GM12878 (cell line): ENCODE results near the gene CXorf65. TPM values are rescaled to one million over a fixed set of nuclear protein-coding genes. Genes with fewer than 3 reads are reported as not detected.
A peak's percentile ranks its signal among the peaks of the same experiment; 100 is the strongest.

Experiments
- ATAC-seq: fragments of 200-7000 bp; cut with Tn5 transposase; 3 replicates; pipeline ENCODE4 v1.9.1; 2020; ENCODE audit warnings: mild to moderate bottlenecking, moderate library complexity
- BruUV-seq: library from RNA; stranded (reverse); fragments of 400-500 nt; replicated peaks from 2 replicates; lab custom pipeline; 2021; lab: Mats Ljungman, UMichigan
- CTCF ChIA-PET: fragments of 300-600 bp; sonication (Branson Sonifier 250); formaldehyde crosslinking; extraction: SDS; loops from one replicate; lab custom pipeline; 2021; ENCODE audit warnings: inconsistent platforms; lab: Yijun Ruan, JAX
- POLR2A ChIA-PET: fragments of 350-600 bp; formaldehyde crosslinking; extraction: SDS; loops from one replicate; lab custom pipeline; 2021; ENCODE audit warnings: inconsistent platforms; lab: Charles Lee
- RAD21 ChIA-PET: fragments of 300-600 bp; sonication (Branson Sonifier 250); formaldehyde crosslinking; loops from one replicate; lab custom pipeline; 2023; ENCODE audit warnings: antibody characterized with exemption; ENCODE audit not compliant: unreplicated experiment; lab: Charles Lee
- SMC1A ChIA-PET: fragments of 300-600 bp; sonication (Branson Sonifier 250); formaldehyde crosslinking; loops from one replicate; lab custom pipeline; 2023; ENCODE audit not compliant: unreplicated experiment, uncharacterized antibody; lab: Charles Lee
- DNase-seq: peaks from one replicate; pipeline ENCODE4 v3.0.0-alpha.2; 2011; ENCODE audit warnings: low read depth, low spot score
- FAIRE-seq: peaks from 3 replicates; lab custom pipeline; 2011; peaks lifted over from hg19 to GRCh38; lab: Jason Lieb, UNC
- H2AFZ ChIP-seq: 2 replicates; pipeline ENCODE4 v1.6.0; 2011; ENCODE audit warnings: low read depth, low read length, control low read depth; ENCODE audit not compliant: control insufficient read depth
- H3K27ac ChIP-seq: 2 replicates; pipeline ENCODE4 v1.5.1; 2011; ENCODE audit warnings: control low read depth; ENCODE audit not compliant: control insufficient read depth, insufficient read depth
- H3K27me3 ChIP-seq, 2 experiments: replicated peaks in 1 of 2; 2 replicates each; pipeline versions ENCODE4 v1.6.0 to v1.6.1; 2011; ENCODE audit warnings: low read length in 1 of 2; ENCODE audit not compliant: control insufficient read depth in 2 of 2, insufficient read depth in 2 of 2
- H3K36me3 ChIP-seq, 2 experiments: 2 replicates each; pipeline ENCODE4 v1.5.1; 2011; ENCODE audit warnings: low read length in 1 of 2; ENCODE audit not compliant: control insufficient read depth in 2 of 2, insufficient read depth in 2 of 2
- H3K4me1 ChIP-seq: 2 replicates; pipeline ENCODE4 v1.6.1; 2011; ENCODE audit warnings: mild to moderate bottlenecking, low read length, moderate library complexity, mixed read lengths; ENCODE audit not compliant: control insufficient read depth, insufficient read depth
- H3K4me2 ChIP-seq: 2 replicates; pipeline ENCODE4 v1.6.0; 2011; ENCODE audit warnings: control low read depth; ENCODE audit not compliant: control insufficient read depth, insufficient read depth
- H3K4me3 ChIP-seq: fragments of 200-600 bp; sonication (generic); 2 replicates; pipeline ENCODE4 v1.5.1; 2016
- H3K79me2 ChIP-seq: 2 replicates; pipeline ENCODE4 v1.6.0; 2011; ENCODE audit warnings: low read length; ENCODE audit not compliant: control insufficient read depth, insufficient read depth
- H3K9ac ChIP-seq: 2 replicates; pipeline ENCODE4 v1.8.0; 2011; ENCODE audit warnings: low read length, control low read depth, mixed read lengths; ENCODE audit not compliant: control insufficient read depth, insufficient read depth
- H3K9me3 ChIP-seq: replicated peaks from 3 replicates; pipeline ENCODE4 v1.5.1; 2011; ENCODE audit warnings: mild to moderate bottlenecking, low read length; ENCODE audit not compliant: control insufficient read depth, insufficient read depth
- H4K20me1 ChIP-seq: 2 replicates; pipeline ENCODE4 v1.6.0; 2011; ENCODE audit not compliant: control insufficient read depth, insufficient read depth
- BMI1 ChIP-seq: fragments of 450-650 bp; IDR thresholded peaks from 2 replicates; pipeline ENCODE4 v1.6.1; 2016; ENCODE audit warnings: mild to moderate bottlenecking, moderate library complexity, borderline replicate concordance
- BRCA1 ChIP-seq: IDR thresholded peaks from 2 replicates; pipeline ENCODE4 v1.6.1; 2011; ENCODE audit warnings: low read depth, low read length, improper control_type of control experiment
- EED ChIP-seq: sonication (generic); IDR thresholded peaks from 2 replicates; pipeline ENCODE4 v1.6.1; 2016; ENCODE audit warnings: antibody characterized with exemption, low read depth
- GABPA ChIP-seq: IDR thresholded peaks from 2 replicates; pipeline ENCODE4 v1.6.1; 2014; ENCODE audit warnings: antibody characterized with exemption, low read depth, mild to moderate bottlenecking, inconsistent platforms
- GATAD2B ChIP-seq: fragments of 450-650 bp; conservative IDR thresholded peaks from 2 replicates; pipeline ENCODE4 v1.6.1; 2017; ENCODE audit warnings: low read depth, mild to moderate bottlenecking, moderate library complexity
- HDAC2 ChIP-seq: fragments of 200-600 bp; sonication (generic); IDR thresholded peaks from 2 replicates; pipeline ENCODE4 v1.6.1; 2017
- HDAC6 ChIP-seq: fragments of 200-600 bp; sonication (generic); IDR thresholded peaks from one replicate; pipeline ENCODE4 v1.8.0; 2017; ENCODE audit warnings: antibody characterized with exemption; ENCODE audit not compliant: unreplicated experiment
- IKZF2 ChIP-seq, 2 experiments: fragments of 450-650 bp; IDR thresholded peaks; 2 replicates each; pipeline ENCODE4 v1.6.1; 2017; ENCODE audit warnings: mild to moderate bottlenecking in 2 of 2, moderate library complexity in 2 of 2
- JUNB ChIP-seq: IDR thresholded peaks from 2 replicates; pipeline ENCODE4 v1.6.1; 2016; ENCODE audit warnings: antibody characterized with exemption, mild to moderate bottlenecking
- JUND ChIP-seq: IDR thresholded peaks from 2 replicates; pipeline ENCODE4 v1.6.1; 2012; ENCODE audit warnings: low read depth, mild to moderate bottlenecking, low read length, improper control_type of control experiment, moderate library complexity
- KLF5 ChIP-seq: fragments of 450-650 bp; IDR thresholded peaks from 2 replicates; pipeline ENCODE4 v1.6.1; 2014; ENCODE audit warnings: mild to moderate bottlenecking; ENCODE audit not compliant: partially characterized antibody
- MTA2 ChIP-seq: fragments of 450-650 bp; IDR thresholded peaks from 2 replicates; pipeline ENCODE4 v1.6.1; 2016; ENCODE audit warnings: low read depth, mild to moderate bottlenecking, moderate library complexity
- NFXL1 ChIP-seq: fragments of 450-650 bp; IDR thresholded peaks from 2 replicates; pipeline ENCODE4 v1.6.1; 2017; ENCODE audit warnings: antibody characterized with exemption, mild to moderate bottlenecking, borderline replicate concordance
- NKRF ChIP-seq: fragments of 450-650 bp; conservative IDR thresholded peaks from 2 replicates; pipeline ENCODE4 v1.6.1; 2017; ENCODE audit warnings: mild to moderate bottlenecking, moderate library complexity
- RAD51 ChIP-seq: fragments of 450-650 bp; IDR thresholded peaks from 2 replicates; pipeline ENCODE4 v1.6.1; 2016; ENCODE audit warnings: moderate library complexity, mild to moderate bottlenecking, inconsistent platforms
- RUNX3 ChIP-seq: IDR thresholded peaks from 2 replicates; pipeline ENCODE4 v1.6.1; 2012; ENCODE audit warnings: low read length, inconsistent platforms
- STAT3 ChIP-seq: IDR thresholded peaks from 2 replicates; pipeline ENCODE4 v1.6.1; 2011; ENCODE audit warnings: low read depth, low read length, improper control_type of control experiment
- TAF1 ChIP-seq: IDR thresholded peaks from 2 replicates; pipeline ENCODE4 v1.6.1; 2011; ENCODE audit warnings: mild to moderate bottlenecking, low read depth, low read length, borderline replicate concordance
- TBL1XR1 ChIP-seq: IDR thresholded peaks from 2 replicates; pipeline ENCODE4 v1.6.1; 2012; ENCODE audit warnings: low read depth, low read length, improper control_type of control experiment
- ZSCAN29 ChIP-seq: fragments of 450-650 bp; IDR thresholded peaks from 2 replicates; pipeline ENCODE4 v1.6.1; 2017; ENCODE audit warnings: mild to moderate bottlenecking, moderate library complexity
- ZZZ3 ChIP-seq: IDR thresholded peaks from 2 replicates; pipeline ENCODE4 v1.6.1; 2011; ENCODE audit warnings: low read depth; ENCODE audit not compliant: control insufficient read depth, insufficient read length
- WGBS: methylation state at CpG from one replicate; pipeline ENCODE4 v1.1.6; 2016; ENCODE audit warnings: low lambda C conversion rate; ENCODE audit not compliant: insufficient replicate concordance, insufficient coverage; ENCODE audit errors: missing lambda C conversion rate; 5-methylcytosine and 5-hydroxymethylcytosine counted together
- in situ Hi-C: fragments of 300-500 bp; cut with MboI; formaldehyde crosslinking; loops from 9 replicates; pipeline ENCODE4 v1.14.3; 2018; ENCODE audit warnings: mixed read lengths
- intact Hi-C: fragments of 100-400 bp; cut with micrococcal nuclease; formaldehyde crosslinking; loops from one replicate; pipeline ENCODE4 v1.14.2; 2022; ENCODE audit not compliant: unreplicated experiment
- polyA plus RNA-seq, 11 experiments: library from polyadenylated mRNA; depleted of rRNA in 4 of 11; unstranded in 6 of 11; stranded (reverse) in 5 of 11; fragments of >200 nt; fragmentation: Nextera tagmentation in 4 of 11; fragmentation: Illumina TruSeq in 1 of 11; extraction: Ambion mirVana in 4 of 11; extraction: Trizol in 1 of 11; gene quantifications; 1 replicate in 1 of 11; 2 replicates in 10 of 11; pipeline versions ENCODE4 v1.2.1 to v1.2.3, GENCODE V29; 2011 to 2016; ENCODE audit warnings: inconsistent platforms in 2 of 11, missing spikeins in 2 of 11, low read depth in 1 of 11
- total RNA-seq, 4 experiments: library from RNA; depleted of rRNA in 3 of 4; stranded (reverse); fragments of >200 nt in 3 of 4; fragmentation: Illumina TruSeq in 1 of 4; extraction: Trizol in 1 of 4; gene quantifications; 2 replicates each; pipeline versions ENCODE4 v1.2.1 to v1.2.3, GENCODE V29; 2013 to 2021

The CXorf65 gene
- total and polyA plus RNA-seq, 10 of the 15 experiments (the other 5 are each of a cell fraction or from before 2014, with no cell fraction given): 0.82 to 4.8 (median 2.3) TPM

- TF ChIP-seq TAF1 (no peak), TBL1XR1 (no peak), HDAC6 (no peak), GATAD2B (no peak), BMI1 (no peak)
Measured at GRCh38 chrX:71117358-71117757, 10.8 kb upstream of the CXorf65 start (continued).

- 1% methylated on average over 5 of the region's 5 CpGs for WGBS
- FAIRE-seq: no peak
- no peak for DNase-seq
- Histone ChIP-seq H3K9me3 (no peaks in the 10 kb centered on the region), H3K4me2 (peak overlapping the region; percentile 48), H3K9ac (peak overlapping the region; percentile 73), H3K4me3 (peak overlapping the region; percentile 84), H3K27ac (peak overlapping the region; percentile 82), H3K79me2 (peaks cover 49% of the 10 kb centered on the region), H2AFZ (no peak overlapping the region), H3K4me1 (peaks cover 11% of the 10 kb centered on the region), H3K36me3 (no peaks in the 10 kb centered on the region; a peak in 1 of 4 replicates), H3K27me3 (no peaks in the 10 kb centered on the region), H4K20me1 (no peaks in the 10 kb centered on the region)
- in situ Hi-C loops: no loop called here
- RAD21 ChIA-PET: interaction anchor here (0.9 to 3.6 kb wide), 6 partner anchors 10 to 85 kb away, joined by 3 to 28 read pairs (median 9); partner anchors contain the start of gene FOXO4
- CTCF ChIA-PET: interaction anchor here (0.6 to 3.7 kb wide), 5 partner anchors 11 to 293 kb away, joined by 3 to 34 read pairs (median 10); no protein-coding TSS in a partner anchor
- ATAC-seq: peak; percentile 37
- TF ChIP-seq BMI1: peak; percentile 12; the same call in 1 of the 2 replicates
- TF ChIP-seq IKZF2 (IDR thresholded peaks at IDR 0.05): peak; percentile 5 to 46; a peak in 2 of 4 replicates
- no peak for TF ChIP-seq GABPA
- no peak for TF ChIP-seq HDAC2
- TF ChIP-seq BRCA1: no peak
- TF ChIP-seq EED: 0 out of 2 replicates have a peak, but pooled peaks have one; percentile 35
- TF ChIP-seq JUND: no peak
- no peak for TF ChIP-seq ZZZ3
- TF ChIP-seq RUNX3: peak; percentile 48; the same call in 1 of the 2 replicates
- TF ChIP-seq NKRF: no peak
- TF ChIP-seq JUNB: no peak
- TF ChIP-seq ZSCAN29: 0 out of 2 replicates have a peak, but pooled peaks have one; percentile 20
- TF ChIP-seq STAT3: 0 out of 2 replicates have a peak, but pooled peaks have one; percentile 7
- TF ChIP-seq KLF5: no peak
- TF ChIP-seq RAD51: no peak
- TF ChIP-seq NFXL1: no peak
- no peak for TF ChIP-seq MTA2
- SMC1A ChIA-PET: interaction anchor here (0.7 to 4.6 kb wide), 8 partner anchors 8 to 423 kb away, joined by 3 to 44 read pairs (median 4); no protein-coding TSS in a partner anchor
- BruUV-seq: TSS peak; percentile 99
- POLR2A ChIA-PET: interaction anchor here (0.7 to 4.9 kb wide), 10 partner anchors 9 to 388 kb away, joined by 3 to 60 read pairs (median 4); partner anchors contain the start of genes FOXO4 and TAF1
- intact Hi-C loops: loop anchor here (10.0 kb wide), 1 partner anchor 253 kb away; the partner anchor contains the start of gene TAF1
Measured at GRCh38 chrX:71111921-71112431, 5.4 kb upstream of the CXorf65 start.
